ENCODE data around the gene AIP. TPM values are rescaled to one million over a fixed set of nuclear protein-coding genes. Genes with fewer than 3 reads are reported as not detected.

The AIP gene
- total RNA-seq, 8 experiments from 2014 or later, result 48.1 to 72.2 (median 59.5) TPM

DNA sequence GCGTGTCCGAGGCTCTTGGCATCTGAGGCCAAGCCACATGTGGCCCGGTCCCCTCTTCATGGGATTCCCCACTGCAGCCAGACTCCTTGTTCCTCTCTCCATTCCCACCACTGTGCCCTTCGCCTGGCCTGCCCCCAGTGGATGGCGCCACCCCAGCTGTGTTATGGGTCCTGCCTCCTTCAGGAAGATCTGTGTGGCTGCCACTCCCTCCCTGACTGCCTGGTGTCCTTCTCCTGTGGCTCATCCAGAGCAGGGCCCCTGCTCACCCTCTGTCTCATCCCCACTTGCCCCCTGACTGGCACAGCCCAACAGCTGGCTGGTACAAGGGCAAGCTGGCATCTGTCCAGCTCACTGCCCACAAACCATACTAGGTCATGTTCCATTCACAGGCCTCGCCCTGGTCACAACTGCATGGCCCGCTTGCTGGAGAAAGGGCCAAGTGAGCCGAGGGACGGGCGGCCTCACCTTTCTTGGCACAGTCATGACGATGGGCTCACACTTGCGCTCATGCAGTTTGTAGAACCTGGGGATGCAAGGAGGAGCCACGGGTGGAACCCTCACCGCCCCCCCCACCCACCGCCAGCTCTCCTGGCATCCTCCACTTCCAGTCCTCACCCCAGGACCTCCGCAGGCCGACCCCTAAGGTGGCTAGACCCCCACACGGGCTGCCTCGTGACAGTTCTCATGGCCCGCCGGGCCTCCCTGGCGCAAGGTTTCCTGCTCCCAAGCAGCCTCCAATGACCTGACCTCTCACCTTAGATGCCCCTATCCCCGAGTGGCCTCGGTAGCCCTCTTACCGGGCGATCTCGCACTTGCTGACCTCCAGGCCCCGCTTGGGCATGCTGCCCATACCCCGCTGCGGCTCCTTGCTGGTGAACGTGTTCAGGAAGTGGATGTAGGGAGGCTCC lies 43.3 kb upstream of the AIP start:
- no peak overlapping the region for H3K27ac ChIP-seq
- in situ Hi-C loops (cut with MboI; ENCODE audit: low pct_unique_long_range_greater_than_20kb in 2 of 9, low sequenced_read_pairs in 9 of 9, unreplicated experiment in 9 of 9), result no loop called here

DNA sequence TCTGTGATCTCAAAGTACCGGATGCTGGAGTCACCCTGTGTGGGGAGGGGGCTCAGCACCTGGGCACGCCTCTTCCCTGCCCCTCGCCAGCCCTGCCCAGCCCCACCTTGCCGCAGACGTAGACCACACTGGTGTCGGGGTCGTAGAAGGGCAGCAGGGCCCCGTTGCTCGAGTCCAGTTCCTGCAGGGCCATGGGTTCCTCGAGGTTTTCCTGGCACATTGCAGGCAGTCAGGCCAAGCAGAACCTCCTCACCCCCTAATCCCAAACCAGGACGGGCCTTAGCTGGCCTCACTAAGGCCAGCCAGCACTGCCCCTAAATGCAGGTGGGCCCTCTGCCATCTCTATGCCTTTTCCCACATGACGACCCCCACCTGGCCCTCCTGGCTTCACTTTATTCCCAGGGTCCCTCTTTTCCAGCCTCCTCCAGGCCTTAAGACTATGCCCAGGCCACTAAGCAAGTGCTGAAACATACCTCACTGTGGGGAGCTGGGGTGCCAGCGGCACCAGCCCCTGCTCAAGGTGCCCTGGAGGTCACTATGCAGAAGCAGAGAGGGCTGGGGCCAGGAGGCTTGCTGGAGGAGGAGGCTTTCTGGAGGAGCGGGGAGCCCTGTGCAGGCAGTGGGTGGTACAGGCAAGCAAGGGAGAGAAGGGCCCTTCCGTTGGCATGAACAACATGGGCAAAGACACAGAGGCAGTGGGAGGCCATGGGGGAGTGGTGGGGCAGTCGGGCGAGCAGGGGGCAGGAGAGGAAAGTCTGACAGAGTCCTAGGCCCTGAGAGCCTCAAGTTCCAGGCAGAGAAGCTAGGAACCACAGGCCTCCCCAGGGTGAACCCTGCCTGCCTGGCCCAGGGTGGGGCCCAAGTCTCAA lies 42.4 kb upstream of the AIP start:
- no peak overlapping the region for H3K4me3 ChIP-seq
- 60 to 100% (median 86%) methylated on average over 1 to 8 of the region's 17 CpGs; no CpG with 5 or more reads in 3 of the 10 experiments for WGBS, 10 experiments
- no peak for ATAC-seq (replicated peaks in 6 of 8)
- peaks cover 0 to 6% of the 10 kb centered on the region in 2 donors for H3K4me1 ChIP-seq (replicated peaks in 1 of 2)
- no peak overlapping the region for H3K27ac ChIP-seq
- in situ Hi-C loops (cut with MboI; ENCODE audit: low pct_unique_long_range_greater_than_20kb in 2 of 9, low sequenced_read_pairs in 9 of 9, unreplicated experiment in 9 of 9), result no loop called here

More for the DNA sequence above, 43.3 kb upstream of the AIP start:
- peak in 2 of 8 experiments; percentile 1 to 2 for ATAC-seq (replicated peaks in 6 of 8)
- WGBS, 10 experiments, result 92 to 100% (median 100%) methylated on average over 1 to 4 of the region's 31 CpGs; no CpG with 5 or more reads in 7 of the 10 experiments
- no peak overlapping the region for H3K4me3 ChIP-seq
- H3K4me1 ChIP-seq (replicated peaks in 1 of 2), result peaks cover 0 to 6% of the 10 kb centered on the region in 2 donors

DNA sequence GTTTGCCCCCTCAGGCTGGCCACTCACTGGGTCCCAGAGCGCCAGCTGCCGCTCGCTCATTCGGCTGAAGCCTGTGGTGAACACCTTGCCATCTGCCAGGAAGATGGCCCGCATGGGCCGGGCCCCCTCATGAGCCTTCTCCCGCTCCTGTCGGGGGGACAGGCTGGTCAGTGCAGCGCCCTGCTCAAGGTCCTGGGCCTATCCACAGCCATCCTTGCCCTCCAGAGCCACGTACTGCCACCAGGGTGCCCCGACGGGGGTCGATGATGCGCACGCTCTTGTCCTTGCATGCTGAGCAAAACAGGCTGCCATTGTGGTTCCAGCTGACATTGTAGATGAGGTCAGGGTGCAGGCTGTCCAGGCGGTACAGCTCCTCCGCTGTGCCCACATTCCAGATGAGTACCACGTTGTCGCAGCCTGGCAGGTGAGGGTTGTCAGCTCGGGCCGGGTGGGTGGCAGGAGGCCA lies 41.7 kb upstream of the AIP start:
- no peak for ATAC-seq (replicated peaks in 6 of 8)
- WGBS, 10 experiments, result 77 to 100% (median 94%) methylated on average over 3 to 8 of the region's 21 CpGs; no CpG with 5 or more reads in 7 of the 10 experiments

DNA sequence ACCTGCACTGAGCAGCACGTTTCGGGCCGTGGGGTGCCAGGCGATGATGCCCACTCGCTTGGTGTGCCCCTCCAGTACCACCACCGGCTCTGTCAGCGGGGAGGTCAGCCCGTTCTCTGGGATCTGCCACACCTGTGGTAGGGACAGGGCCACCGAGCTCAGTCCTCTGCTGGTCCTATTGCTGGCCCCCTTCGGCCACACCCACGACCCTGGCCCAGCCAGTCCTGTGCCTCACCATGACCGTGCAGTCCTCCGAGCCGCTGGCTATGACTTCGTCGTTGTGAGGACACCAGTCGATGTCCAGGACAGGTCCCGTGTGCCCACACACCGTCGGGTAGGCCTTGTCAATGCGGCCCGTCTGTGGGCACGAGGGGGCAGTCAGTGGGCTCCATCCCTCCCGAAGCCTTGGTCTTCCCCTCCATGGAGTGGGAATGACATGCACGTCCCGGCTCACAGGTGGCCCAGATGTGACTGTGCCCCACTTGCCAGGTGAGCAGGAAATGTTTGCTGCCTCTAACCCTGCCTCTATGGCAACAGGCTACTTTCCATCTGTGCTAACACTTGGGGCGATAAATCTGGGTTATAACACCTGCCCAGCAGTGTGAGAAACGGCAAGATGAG lies 41.0 kb upstream of the AIP start:
- WGBS, 10 experiments, result 40 to 100% (median 100%) methylated on average over 1 to 12 of the region's 28 CpGs; no CpG with 5 or more reads in 5 of the 10 experiments
- no peak overlapping the region for H3K27ac ChIP-seq
- peaks cover 0 to 6% of the 10 kb centered on the region in 2 donors for H3K4me1 ChIP-seq (replicated peaks in 1 of 2)
- no peak for ATAC-seq (replicated peaks in 6 of 8)
- H3K4me3 ChIP-seq, result no peak overlapping the region
- in situ Hi-C loops (cut with MboI; ENCODE audit: low pct_unique_long_range_greater_than_20kb in 2 of 9, low sequenced_read_pairs in 9 of 9, unreplicated experiment in 9 of 9), result no loop called here

More for the DNA sequence above, 41.7 kb upstream of the AIP start:
- Histone ChIP-seq H3K4me1 (replicated peaks in 1 of 2) (peaks cover 0 to 6% of the 10 kb centered on the region in 2 donors), H3K27ac (no peak overlapping the region), H3K4me3 (no peak overlapping the region)
- in situ Hi-C loops (cut with MboI; ENCODE audit: low pct_unique_long_range_greater_than_20kb in 2 of 9, low sequenced_read_pairs in 9 of 9, unreplicated experiment in 9 of 9), result no loop called here

DNA sequence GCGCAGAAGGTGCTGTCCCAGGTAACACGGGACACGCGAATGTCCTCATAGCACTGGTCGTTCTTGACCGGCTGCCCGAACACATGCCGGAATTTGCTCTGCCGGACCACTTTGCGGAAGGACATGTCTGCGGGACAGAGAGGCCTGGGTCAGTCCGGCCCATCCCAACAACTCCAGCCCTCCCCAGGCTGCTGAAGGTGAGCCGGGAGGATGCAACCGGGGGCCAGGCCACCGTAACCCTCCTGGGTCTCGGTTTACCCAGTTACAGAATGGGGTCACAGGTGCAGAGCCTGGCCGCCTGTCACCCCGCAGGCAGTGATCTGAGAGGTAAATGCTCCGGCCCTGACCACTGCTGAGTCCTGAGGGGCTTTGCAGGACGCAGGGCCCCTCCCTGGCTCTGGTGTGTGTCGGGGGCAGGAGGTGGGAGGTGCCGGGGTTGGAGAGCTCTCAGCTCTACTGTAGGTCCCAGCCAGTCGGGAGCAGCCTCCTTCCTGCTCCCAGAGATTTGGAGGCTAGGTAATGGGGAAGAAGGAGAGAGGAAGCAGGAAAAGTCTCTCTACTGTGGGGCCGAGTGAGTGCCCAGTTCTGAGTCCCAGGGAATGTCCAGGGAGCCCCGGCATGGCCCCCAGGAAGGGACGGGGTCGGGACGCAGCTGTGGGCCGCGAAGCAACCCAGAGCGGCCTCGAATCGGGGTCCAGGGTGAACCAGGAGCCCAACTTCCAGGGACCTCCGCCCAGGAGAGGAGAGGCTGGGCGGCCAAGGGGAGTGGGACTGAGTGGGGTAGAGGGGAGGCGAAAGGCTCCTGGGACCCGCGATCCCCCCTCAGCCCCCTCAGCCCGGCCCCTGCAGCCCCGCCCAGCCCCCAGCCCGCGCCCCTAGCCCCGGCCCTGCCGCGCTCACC lies 40.1 kb upstream of the AIP start:
- peak; percentile 15 to 61 (median 54) for ATAC-seq (replicated peaks in 6 of 8)
- H3K27ac ChIP-seq, result peak overlapping the region; percentile 72 to 80
- WGBS, 10 experiments, result 0 to 85% (median 0%) methylated on average over 1 to 4 of the region's 45 CpGs; no CpG with 5 or more reads in 5 of the 10 experiments

DNA sequence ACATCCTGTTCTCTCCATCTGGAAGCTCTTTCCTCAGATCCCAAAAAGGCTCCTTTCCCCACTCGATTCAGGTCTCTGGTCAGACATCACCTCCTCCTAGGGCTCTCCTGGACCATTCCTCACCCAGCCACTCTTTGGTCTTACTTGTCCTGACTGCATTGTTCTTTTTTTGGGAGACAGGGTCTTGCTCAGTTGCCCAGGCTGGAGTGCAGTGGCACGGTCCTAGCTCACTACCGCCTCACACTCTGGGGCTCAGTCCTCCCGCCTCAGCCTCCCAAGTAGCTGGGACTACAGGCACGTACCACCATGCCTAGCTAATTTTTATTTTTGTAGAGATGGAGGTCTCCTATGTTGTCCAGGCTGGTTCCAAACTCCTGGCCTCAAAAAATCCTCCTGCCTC lies 37.3 kb upstream of the AIP start:
- ATAC-seq (replicated peaks in 6 of 8), result no peak
- peaks cover 0 to 6% of the 10 kb centered on the region in 2 donors for H3K4me1 ChIP-seq (replicated peaks in 1 of 2)
- no peak overlapping the region for H3K4me3 ChIP-seq
- in situ Hi-C loops (cut with MboI; ENCODE audit: low pct_unique_long_range_greater_than_20kb in 2 of 9, low sequenced_read_pairs in 9 of 9, unreplicated experiment in 9 of 9), result no loop called here
- WGBS, 10 experiments, result 50 to 100% (median 66%) methylated on average over 1 to 4 of the region's 5 CpGs; no CpG with 5 or more reads in 4 of the 10 experiments
- no peak overlapping the region for H3K27ac ChIP-seq

More for the DNA sequence above, 40.1 kb upstream of the AIP start:
- in situ Hi-C loops (cut with MboI; ENCODE audit: low pct_unique_long_range_greater_than_20kb in 2 of 9, low sequenced_read_pairs in 9 of 9, unreplicated experiment in 9 of 9), result no loop called here
- H3K4me3 ChIP-seq, result peak overlapping the region; percentile 50 to 99 (median 91)
- peaks cover 0 to 6% of the 10 kb centered on the region in 2 donors for H3K4me1 ChIP-seq (replicated peaks in 1 of 2)

DNA sequence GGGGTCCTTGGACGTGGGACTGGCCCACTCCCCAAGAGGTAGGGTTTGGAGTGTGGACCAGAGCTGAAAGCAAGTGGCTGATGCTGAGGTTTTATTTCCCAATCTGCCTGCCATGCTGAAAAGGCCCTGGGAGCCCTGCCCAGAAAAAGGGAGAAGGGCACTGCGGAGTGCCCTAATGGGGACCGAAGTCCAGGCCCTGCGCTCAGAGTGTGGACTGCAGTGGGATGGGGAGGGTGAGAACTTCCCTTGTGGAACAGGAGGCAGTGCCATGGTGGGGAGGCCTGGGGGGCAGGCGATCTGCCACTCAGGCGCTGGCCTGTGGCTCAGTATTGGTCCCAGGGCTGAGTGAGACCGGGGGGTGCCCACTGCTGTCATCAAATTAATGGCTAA lies 34.6 kb upstream of the AIP start:
- Histone ChIP-seq H3K4me3 (no peak overlapping the region), H3K27ac (no peak overlapping the region), H3K4me1 (replicated peaks in 1 of 2) (no peaks in the 10 kb centered on the region)
- 93 to 100% (median 100%) methylated on average over 1 to 3 of the region's 7 CpGs; no CpG with 5 or more reads in 5 of the 10 experiments for WGBS, 10 experiments
- no peak for ATAC-seq (replicated peaks in 6 of 8)
- in situ Hi-C loops (cut with MboI; ENCODE audit: low pct_unique_long_range_greater_than_20kb in 2 of 9, low sequenced_read_pairs in 9 of 9, unreplicated experiment in 9 of 9), result no loop called here

DNA sequence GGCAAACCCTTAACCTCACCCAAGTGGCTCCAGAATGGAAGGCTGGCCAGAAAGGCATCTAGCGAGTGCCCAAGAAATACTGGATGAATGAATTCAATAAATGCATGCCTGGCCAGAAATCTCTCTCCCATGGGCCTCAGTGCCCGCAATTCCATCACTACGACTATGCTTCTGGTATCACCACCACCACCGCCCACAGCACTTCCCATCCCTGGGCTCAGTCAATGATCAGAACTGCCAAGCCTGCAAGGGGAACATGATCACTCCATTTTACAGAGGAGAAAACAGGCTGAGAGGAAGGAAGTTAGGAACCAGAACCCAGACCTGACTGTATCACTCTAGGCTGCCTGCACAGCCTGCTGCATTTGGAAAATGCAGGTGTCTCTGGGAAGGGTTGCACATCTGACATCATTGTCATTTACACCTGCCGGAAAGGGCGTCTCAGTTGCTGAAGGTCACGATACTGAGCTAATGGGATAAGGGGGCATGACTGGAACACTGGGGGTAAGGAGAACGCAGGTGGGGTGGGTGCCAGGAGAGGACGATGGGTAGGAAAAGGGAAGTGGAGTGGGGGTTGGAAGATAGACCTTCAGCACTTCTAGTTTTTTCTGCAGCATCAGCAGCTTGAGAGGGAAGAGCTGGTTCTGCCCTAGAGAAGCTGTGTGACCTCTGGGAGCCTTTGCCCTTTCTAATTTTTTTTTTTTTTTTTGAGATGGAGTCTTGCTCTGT lies 33.5 kb upstream of the AIP start:
- H3K4me3 ChIP-seq, result no peak overlapping the region
- in situ Hi-C loops (cut with MboI; ENCODE audit: low pct_unique_long_range_greater_than_20kb in 2 of 9, low sequenced_read_pairs in 9 of 9, unreplicated experiment in 9 of 9), result no loop called here
- H3K27ac ChIP-seq, result no peak overlapping the region
- no peaks in the 10 kb centered on the region for H3K4me1 ChIP-seq (replicated peaks in 1 of 2)
- 50 to 100% (median 93%) methylated on average over 1 to 7 of the region's 9 CpGs; no CpG with 5 or more reads in 2 of the 10 experiments for WGBS, 10 experiments
- ATAC-seq (replicated peaks in 6 of 8), result no peak

DNA sequence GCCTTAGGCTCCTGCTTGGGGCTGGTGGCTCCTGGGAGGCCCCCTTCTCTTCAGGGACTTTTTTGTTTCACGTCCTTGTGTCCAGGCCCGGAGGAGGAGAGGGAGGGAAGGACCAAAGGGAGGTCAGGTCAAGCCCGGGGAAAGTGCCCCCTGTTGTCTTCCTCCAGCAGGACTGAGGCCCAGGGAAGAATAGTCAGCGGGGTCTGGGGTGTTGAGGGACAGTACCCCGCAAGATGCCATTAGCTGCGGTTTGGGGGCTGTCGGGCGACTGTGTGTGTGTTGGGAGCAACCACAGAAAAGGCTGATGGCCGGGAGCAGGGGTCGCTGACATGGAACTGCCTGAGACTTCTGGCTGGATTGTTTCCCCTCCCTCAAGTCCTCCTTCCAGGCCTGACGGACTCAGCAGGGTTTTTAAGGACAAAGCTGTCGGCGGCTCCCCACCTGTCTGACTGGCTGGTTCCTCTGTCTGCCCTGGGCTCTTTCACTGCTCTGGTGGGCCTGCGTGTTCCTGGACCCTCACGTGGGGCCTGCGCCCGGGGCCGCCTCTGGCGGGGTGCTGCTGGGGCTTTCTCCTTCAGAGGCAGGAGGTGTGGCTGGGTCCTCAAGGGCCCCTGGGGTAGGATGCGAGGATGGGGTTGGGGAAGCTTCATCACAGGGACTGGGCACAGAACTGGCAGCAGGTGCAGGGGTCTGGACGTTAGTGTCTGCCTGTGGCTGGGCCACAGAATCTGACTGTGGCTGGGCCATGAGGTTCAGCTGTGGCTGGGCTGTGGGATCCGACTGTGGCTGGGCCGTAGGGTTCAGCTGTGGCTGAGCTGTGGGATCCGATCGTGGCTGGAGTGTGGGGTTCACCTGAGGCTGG lies 31.8 kb upstream of the AIP start:
- Histone ChIP-seq H3K27ac (no peak overlapping the region), H3K4me3 (no peak overlapping the region), H3K4me1 (replicated peaks in 1 of 2) (peaks cover 0 to under 1% of the 10 kb centered on the region in 2 donors)
- no peak for ATAC-seq (replicated peaks in 6 of 8)
- 30 to 73% (median 50%) methylated on average over 1 to 11 of the region's 25 CpGs; no CpG with 5 or more reads in 5 of the 10 experiments for WGBS, 10 experiments
- in situ Hi-C loops (cut with MboI; ENCODE audit: low pct_unique_long_range_greater_than_20kb in 2 of 9, low sequenced_read_pairs in 9 of 9, unreplicated experiment in 9 of 9), result no loop called here

DNA sequence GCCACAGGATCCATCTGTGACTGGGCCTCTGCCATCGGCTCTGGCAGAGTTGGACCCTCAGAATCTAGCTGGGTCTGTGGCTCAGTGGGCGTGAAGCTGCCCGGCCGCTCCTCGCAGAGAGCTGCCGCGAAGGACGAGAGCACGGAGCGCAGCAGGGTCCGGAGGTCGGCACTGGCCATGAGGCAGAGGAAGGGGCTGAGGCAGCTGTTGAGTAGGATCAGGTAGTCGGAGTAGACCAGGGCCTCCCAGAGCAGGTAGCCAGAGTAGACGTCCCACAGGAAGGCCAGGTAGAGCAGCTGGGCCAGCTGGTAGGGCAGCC lies 31.2 kb upstream of the AIP start:
- in situ Hi-C loops (cut with MboI; ENCODE audit: low pct_unique_long_range_greater_than_20kb in 2 of 9, low sequenced_read_pairs in 9 of 9, unreplicated experiment in 9 of 9), result no loop called here
- peaks cover 0 to 6% of the 10 kb centered on the region in 2 donors for H3K4me1 ChIP-seq (replicated peaks in 1 of 2)
- 70 to 100% (median 100%) methylated on average over 1 to 2 of the region's 14 CpGs; no CpG with 5 or more reads in 7 of the 10 experiments for WGBS, 10 experiments
- H3K27ac ChIP-seq, result no peak overlapping the region
- no peak overlapping the region for H3K4me3 ChIP-seq
- no peak for ATAC-seq (replicated peaks in 6 of 8)
